Coronary artery (tissue), 2 donors: Measurements from ENCODE around the gene MINPP1.

Experiments used
- DNase-seq: peaks from one replicate; pipeline ENCODE4 v3.0.0-alpha.2; 2017; ENCODE audit warnings: low spot score
- H3K27ac ChIP-seq, 2 donors: fragments of 200-600 bp; sonication (generic); one replicate each; pipeline ENCODE4 v1.5.1; 2016 to 2019
- H3K4me3 ChIP-seq: fragments of 200-600 bp; sonication (generic); 2 replicates; pipeline ENCODE4 v1.5.1; 2016; ENCODE audit warnings: mild to moderate bottlenecking, moderate library complexity
- CTCF ChIP-seq: fragments of 200-600 bp; sonication (generic); IDR thresholded peaks from one replicate; pipeline ENCODE4 v1.5.1; 2019; ENCODE audit warnings: antibody characterized with exemption

Gene MINPP1

GRCh38 chr10:87503886-87504285, 807 bp upstream of the MINPP1 start:
- DNase-seq = no peak
- Histone ChIP-seq H3K27ac (peak overlapping the region in 1 of 2 donors; percentile 63), H3K4me3 (peak overlapping the region; percentile 93)
- TF ChIP-seq CTCF = no peak

- DNase-seq = no peak
- Histone ChIP-seq H3K27ac (peak overlapping the region; percentile 63 to 84), H3K4me3 (peak overlapping the region; percentile 93)
- no peak for TF ChIP-seq CTCF
These were observed 420 bp upstream of the MINPP1 start for GRCh38 chr10:87504307-87504639.

GRCh38 chr10:87505366-87506111, 846 bp downstream of the MINPP1 start:
- peak; percentile 43 for TF ChIP-seq CTCF
- DNase-seq = peak; percentile 77
- Histone ChIP-seq H3K27ac (peak overlapping the region; percentile 63 to 84), H3K4me3 (peak overlapping the region; percentile 93)

GRCh38 chr10:87506956-87507355, 2.3 kb downstream of the MINPP1 start:
- no peak for TF ChIP-seq CTCF
- H3K4me3 ChIP-seq = peak overlapping the region; percentile 93
- DNase-seq = no peak
- H3K27ac ChIP-seq = no peak overlapping the region

- TF ChIP-seq CTCF = no peak
- DNase-seq = no peak
- Histone ChIP-seq H3K27ac (no peak overlapping the region), H3K4me3 (no peak overlapping the region)
These were observed 3.3 kb downstream of the MINPP1 start for GRCh38 chr10:87507879-87508483.

- Histone ChIP-seq H3K4me3 (no peak overlapping the region), H3K27ac (no peak overlapping the region)
- DNase-seq = no peak
- no peak for TF ChIP-seq CTCF
These were observed 4.1 kb downstream of the MINPP1 start for GRCh38 chr10:87508837-87509236.

GRCh38 chr10:87510025-87510424, 5.3 kb downstream of the MINPP1 start:
- TF ChIP-seq CTCF = no peak

More at GRCh38 chr10:87510025-87510424, 5.3 kb downstream of the MINPP1 start:
- Histone ChIP-seq H3K4me3 (no peak overlapping the region), H3K27ac (no peak overlapping the region)
- no peak for DNase-seq
